Measurements from ENCODE around the gene GINS2. TPM values are rescaled to one million over a fixed set of nuclear protein-coding genes. Genes with fewer than 3 reads are reported as not detected.

The GINS2 gene
- total RNA-seq, 1 experiment from 2014 or later = 53.3 TPM

DNA sequence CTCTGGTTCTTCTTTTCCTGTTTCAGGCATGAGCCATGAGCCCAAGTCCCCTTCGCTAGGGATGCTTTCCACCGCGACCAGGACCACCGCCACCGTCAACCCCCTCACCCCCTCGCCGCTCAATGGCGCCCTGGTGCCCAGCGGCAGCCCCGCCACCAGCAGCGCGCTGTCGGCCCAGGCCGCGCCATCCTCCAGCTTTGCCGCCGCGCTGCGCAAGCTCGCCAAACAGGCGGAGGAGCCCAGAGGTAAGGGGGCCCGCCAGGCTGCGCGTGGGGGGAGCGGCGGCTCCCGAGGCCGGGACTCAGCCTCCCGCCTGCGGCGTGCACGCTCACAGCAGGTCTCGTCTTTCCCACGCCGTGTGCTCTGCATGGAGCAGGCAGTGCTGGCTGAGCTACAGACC lies 54.9 kb downstream of the GINS2 start (continued):
- TF ChIP-seq REST (IDR thresholded peaks at IDR 0.05; ENCODE audit: low read depth) (no peak), ZNF274 (IDR thresholded peaks at IDR 0.05; ENCODE audit: low read depth, low read length) (no peak), ZFX (IDR thresholded peaks at IDR 0.05) (no peak)

DNA sequence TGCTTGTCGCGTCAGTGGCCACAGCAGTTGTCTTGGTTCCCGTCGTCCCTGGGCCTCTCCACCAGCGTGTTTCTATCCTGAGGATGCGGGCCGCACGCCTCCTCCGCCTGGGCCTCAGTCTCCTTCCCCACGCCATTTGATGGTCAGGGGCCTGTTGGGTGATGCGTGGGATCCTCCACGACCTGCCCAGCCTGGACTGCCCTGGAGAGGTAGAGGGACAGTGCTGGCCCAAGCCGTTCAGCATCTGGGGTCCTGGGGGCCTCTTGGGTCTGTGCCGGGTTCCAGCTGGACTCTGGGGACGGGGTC lies 55.4 kb downstream of the GINS2 start:
- H3K4me1 ChIP-seq (ENCODE audit: control insufficient read depth in 1 of 2, insufficient read depth in 2 of 2, low read length in 2 of 2) = peaks cover 5 to 16% of the 10 kb centered on the region in 2 experiments; a peak in 3 of 4 replicates
- H3K9me3 ChIP-seq (ENCODE audit: control insufficient read depth in 1 of 2, insufficient read depth in 1 of 2, low read depth in 1 of 2, low read length in 2 of 2) = peaks cover 14 to 18% of the 10 kb centered on the region in 2 experiments; a peak in 3 of 4 replicates
- H3K36me3 ChIP-seq (ENCODE audit: control insufficient read depth in 1 of 2, insufficient read depth in 2 of 2, low read length in 2 of 2) = peaks cover 0 to 3% of the 10 kb centered on the region in 2 experiments; a peak in 2 of 4 replicates
- no peaks in the 10 kb centered on the region for H4K20me1 ChIP-seq (ENCODE audit: insufficient read depth)
- H3K9me2 ChIP-seq (ENCODE audit: insufficient read depth) = no peaks in the 10 kb centered on the region
- H3K4me2 ChIP-seq (ENCODE audit: low read length) = no peak overlapping the region
- ATAC-seq = no peak
- intact Hi-C loops (cut with micrococcal nuclease) = no loop called here
- DNase-seq (ENCODE audit: low read depth, low spot score) = no peak
- RAD21 ChIA-PET (ENCODE audit: low non-redundant PET in 1 of 2, low total read pairs in 2 of 2, uncharacterized antibody in 2 of 2, unreplicated experiment in 2 of 2) = no interaction called here
- H3K27ac ChIP-seq (ENCODE audit: low read depth, low read length) = no peak overlapping the region
- H3K27me3 ChIP-seq (ENCODE audit: insufficient read depth, low read length) = no peaks in the 10 kb centered on the region
- CTCF ChIA-PET = no interaction called here
- peaks cover 48% of the 10 kb centered on the region for H3K79me2 ChIP-seq (ENCODE audit: insufficient read depth, low read length)
- no TSS peak for BruUV-seq (replicated peaks)
- H3K4me3 ChIP-seq (replicated peaks in 1 of 2; ENCODE audit: low read depth in 1 of 2, low read length in 2 of 2) = no peak overlapping the region
- no peak overlapping the region for H3K9ac ChIP-seq (ENCODE audit: low read length)
- TF ChIP-seq YY1 (IDR thresholded peaks at IDR 0.05; ENCODE audit: extremely low read depth, insufficient replicate concordance, low read depth, low read length) (no peak), CEBPB (IDR thresholded peaks at IDR 0.05; ENCODE audit: low read depth) (no peak), RAD21 (IDR thresholded peaks at IDR 0.05; ENCODE audit: low read depth) (no peak), ZFX (IDR thresholded peaks at IDR 0.05) (no peak), SIN3A (IDR thresholded peaks at IDR 0.05; ENCODE audit: low read depth) (no peak)
- TF ChIP-seq, protein P1, sequence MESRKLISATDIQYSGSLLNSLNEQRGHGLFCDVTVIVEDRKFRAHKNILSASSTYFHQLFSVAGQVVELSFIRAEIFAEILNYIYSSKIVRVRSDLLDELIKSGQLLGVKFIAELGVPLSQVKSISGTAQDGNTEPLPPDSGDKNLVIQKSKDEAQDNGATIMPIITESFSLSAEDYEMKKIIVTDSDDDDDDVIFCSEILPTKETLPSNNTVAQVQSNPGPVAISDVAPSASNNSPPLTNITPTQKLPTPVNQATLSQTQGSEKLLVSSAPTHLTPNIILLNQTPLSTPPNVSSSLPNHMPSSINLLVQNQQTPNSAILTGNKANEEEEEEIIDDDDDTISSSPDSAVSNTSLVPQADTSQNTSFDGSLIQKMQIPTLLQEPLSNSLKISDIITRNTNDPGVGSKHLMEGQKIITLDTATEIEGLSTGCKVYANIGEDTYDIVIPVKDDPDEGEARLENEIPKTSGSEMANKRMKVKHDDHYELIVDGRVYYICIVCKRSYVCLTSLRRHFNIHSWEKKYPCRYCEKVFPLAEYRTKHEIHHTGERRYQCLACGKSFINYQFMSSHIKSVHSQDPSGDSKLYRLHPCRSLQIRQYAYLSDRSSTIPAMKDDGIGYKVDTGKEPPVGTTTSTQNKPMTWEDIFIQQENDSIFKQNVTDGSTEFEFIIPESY (IDR thresholded peaks at IDR 0.05; ENCODE audit: extremely low read depth, insufficient replicate concordance, low read length) = no peak
- POLR2A ChIA-PET = no interaction called here
- no peak overlapping the region for H2AFZ ChIP-seq (ENCODE audit: low read depth, low read length, poor library complexity, severe bottlenecking)
